GM12864 (cell line): ENCODE measurements around the gene OLFML3.
A peak's percentile ranks its signal among the peaks of the same experiment; 100 is the strongest.

ENCODE experiments used
- DNase-seq: peaks from one replicate; pipeline ENCODE4 v3.0.0-alpha.2; 2011; ENCODE audit warnings: low read depth
- H3K4me3 ChIP-seq: 2 replicates; pipeline ENCODE4 v1.5.1; 2011; ENCODE audit warnings: mild to moderate bottlenecking, low read depth, low read length, control low read depth
- CTCF ChIP-seq: IDR thresholded peaks from 2 replicates; pipeline ENCODE4 v1.5.1; 2011; ENCODE audit warnings: low read depth, mild to moderate bottlenecking, moderate library complexity, low read length, control low read depth, inconsistent platforms; ENCODE audit errors: missing control alignments

OLFML3 gene

DNA sequence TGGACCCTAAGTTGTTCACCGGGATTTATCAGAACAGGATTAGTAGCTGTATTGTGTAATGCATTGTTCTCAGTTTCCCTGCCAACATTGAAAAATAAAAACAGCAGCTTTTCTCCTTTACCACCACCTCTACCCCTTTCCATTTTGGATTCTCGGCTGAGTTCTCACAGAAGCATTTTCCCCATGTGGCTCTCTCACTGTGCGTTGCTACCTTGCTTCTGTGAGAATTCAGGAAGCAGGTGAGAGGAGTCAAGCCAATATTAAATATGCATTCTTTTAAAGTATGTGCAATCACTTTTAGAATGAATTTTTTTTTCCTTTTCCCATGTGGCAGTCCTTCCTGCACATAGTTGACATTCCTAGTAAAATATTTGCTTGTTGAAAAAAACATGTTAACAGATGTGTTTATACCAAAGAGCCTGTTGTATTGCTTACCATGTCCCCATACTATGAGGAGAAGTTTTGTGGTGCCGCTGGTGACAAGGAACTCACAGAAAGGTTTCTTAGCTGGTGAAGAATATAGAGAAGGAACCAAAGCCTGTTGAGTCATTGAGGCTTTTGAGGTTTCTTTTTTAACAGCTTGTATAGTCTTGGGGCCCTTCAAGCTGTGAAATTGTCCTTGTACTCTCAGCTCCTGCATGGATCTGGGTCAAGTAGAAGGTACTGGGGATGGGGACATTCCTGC is 3.9 kb upstream of the OLFML3 start:
- no peak overlapping the region for H3K4me3 ChIP-seq
- TF ChIP-seq CTCF, result no peak
- no peak for DNase-seq

GRCh38 chr1:113976609-113977278 is 2.5 kb upstream of the OLFML3 start:
- peak; percentile 43 for TF ChIP-seq CTCF
- DNase-seq, result no peak
- H3K4me3 ChIP-seq, result no peak overlapping the region

DNA sequence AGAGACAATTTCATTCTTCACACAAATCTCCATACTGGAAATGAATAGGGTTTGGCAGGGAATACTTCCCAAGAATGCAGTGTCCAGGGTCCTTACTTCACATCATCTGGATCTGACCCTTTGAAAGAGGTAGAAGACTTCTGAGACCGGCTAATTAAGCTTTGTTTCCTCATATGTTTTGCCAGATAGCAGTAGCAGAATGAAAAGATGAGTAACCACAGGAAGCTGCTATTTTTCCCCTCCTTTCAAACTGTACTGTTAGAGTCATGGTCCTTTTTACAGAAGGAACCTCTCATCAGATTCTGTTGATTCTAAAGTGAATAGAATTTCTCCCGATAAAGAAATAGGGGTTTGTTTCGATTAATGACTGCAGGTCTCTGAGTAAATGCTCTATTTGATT is 1.4 kb upstream of the OLFML3 start:
- no peak for DNase-seq
- no peak overlapping the region for H3K4me3 ChIP-seq
- no peak for TF ChIP-seq CTCF

DNA sequence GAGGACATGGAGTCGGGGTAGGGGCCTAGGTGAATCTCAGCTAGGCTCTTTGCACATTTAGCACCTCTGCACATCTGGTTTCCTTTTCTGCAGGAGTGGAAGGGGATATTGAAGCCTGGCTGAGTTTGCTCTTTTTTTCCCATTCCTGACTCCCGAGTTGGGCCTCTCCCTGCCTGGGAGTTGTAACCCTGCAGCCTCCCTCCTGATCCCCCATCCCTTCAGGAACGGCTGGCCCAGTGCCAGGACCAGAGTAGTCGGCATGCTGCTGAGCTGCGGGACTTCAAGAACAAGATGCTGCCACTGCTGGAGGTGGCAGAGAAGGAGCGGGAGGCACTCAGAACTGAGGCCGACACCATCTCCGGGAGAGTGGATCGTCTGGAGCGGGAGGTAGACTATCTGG is 836 bp downstream of the OLFML3 start:
- no peak for TF ChIP-seq CTCF
- DNase-seq, result no peak
- H3K4me3 ChIP-seq, result no peak overlapping the region

- no peak for DNase-seq
- H3K4me3 ChIP-seq, result no peak overlapping the region
- no peak for TF ChIP-seq CTCF
Observed at GRCh38 chr1:113981962-113982931, 3.0 kb downstream of the OLFML3 start.

DNA sequence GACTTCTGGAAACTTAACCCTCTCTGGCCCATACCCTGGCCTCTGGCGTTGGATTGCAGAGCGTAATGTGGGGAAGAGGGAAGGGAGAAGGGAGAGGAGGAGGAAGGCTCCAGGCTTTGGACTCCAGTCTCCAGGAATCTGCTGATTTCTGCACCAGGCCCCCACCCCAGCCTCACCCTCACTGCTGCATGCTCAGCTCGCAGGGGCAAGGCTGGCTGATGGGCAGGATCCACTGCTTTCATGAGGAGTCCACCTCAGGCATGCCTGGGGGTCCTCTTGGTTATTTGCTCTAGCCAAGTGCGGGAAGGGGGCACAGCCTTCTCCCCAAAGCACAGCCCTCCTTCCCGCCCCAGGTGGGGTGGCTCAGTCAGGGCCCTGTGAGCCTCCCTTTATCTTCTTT is 3.7 kb downstream of the OLFML3 start:
- no peak for DNase-seq
- no peak overlapping the region for H3K4me3 ChIP-seq
- TF ChIP-seq CTCF, result no peak
